Mucosa of rectum (tissue), 2 donors: ENCODE results near the gene CD248.
"Not testable (repeated sequence)": the region's sequence is repeated elsewhere in the genome, so short reads cannot be mapped to it uniquely, and the experiment has no call there.

Experiments
- H3K27ac ChIP-seq, 2 donors: one replicate each; pipeline ENCODE4 v1.7.0; 2013; ENCODE audit warnings: inconsistent platforms in 2 of 2, low read depth in 2 of 2, low read length in 2 of 2
- H3K27me3 ChIP-seq, 2 donors: one replicate each; pipeline ENCODE4 v1.7.0; 2013; ENCODE audit warnings: low read length in 2 of 2; ENCODE audit not compliant: control insufficient read depth in 2 of 2, insufficient read depth in 2 of 2
- H3K36me3 ChIP-seq, 2 donors: one replicate each; pipeline ENCODE4 v1.7.0; 2013; ENCODE audit warnings: low read length in 2 of 2; ENCODE audit not compliant: control insufficient read depth in 2 of 2, insufficient read depth in 2 of 2
- H3K4me1 ChIP-seq, 2 donors: one replicate each; pipeline ENCODE4 v1.7.0; 2013; ENCODE audit warnings: low read length in 2 of 2, mild to moderate bottlenecking in 1 of 2; ENCODE audit not compliant: control insufficient read depth in 2 of 2, insufficient read depth in 2 of 2
- H3K4me3 ChIP-seq, 2 donors: one replicate each; pipeline ENCODE4 v1.7.0; 2013; ENCODE audit warnings: low read length in 2 of 2
- H3K9ac ChIP-seq, 2 donors: one replicate each; pipeline ENCODE4 v1.7.0; 2013; ENCODE audit warnings: low read length in 2 of 2, low read depth in 1 of 2, mild to moderate bottlenecking in 1 of 2
- H3K9me3 ChIP-seq, 2 donors: one replicate each; pipeline ENCODE4 v1.7.0; 2013; ENCODE audit warnings: low read length in 2 of 2; ENCODE audit not compliant: control insufficient read depth in 2 of 2
- donor health status: healthy.
- donor health status: Normal muscosa, but diverticular disease.

Gene CD248

GRCh38 chr11:66281776-66282467, 34.9 kb downstream of the CD248 start:
- Histone ChIP-seq H3K27ac (no peak overlapping the region), H3K9ac (no peak overlapping the region), H3K4me3 (no peak overlapping the region), H3K9me3 (no peaks in the 10 kb centered on the region), H3K27me3 (no peaks in the 10 kb centered on the region), H3K36me3 (peaks cover 6 to 9% of the 10 kb centered on the region in 2 donors), H3K4me1 (peaks cover 8% of the 10 kb centered on the region in 2 donors)

DNA sequence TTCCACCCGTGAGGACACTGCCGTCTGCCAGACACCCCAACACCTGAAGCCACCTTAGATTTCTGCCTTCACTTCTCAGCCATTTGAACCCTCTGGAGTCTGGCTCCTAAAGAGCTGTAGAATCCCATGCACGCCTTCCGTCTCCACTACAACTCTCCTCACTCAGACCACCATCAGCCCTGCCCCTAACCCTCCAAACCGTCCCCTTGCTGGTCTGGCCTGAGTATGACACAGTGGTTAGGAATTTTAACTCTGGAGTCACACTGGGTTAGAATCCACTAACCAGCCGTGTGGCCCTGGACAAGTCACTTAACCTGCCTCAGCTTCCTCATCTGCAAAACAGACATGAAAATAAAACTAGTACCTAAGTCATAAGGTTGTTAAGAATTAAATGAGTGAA, 35.8 kb downstream of the CD248 start:
- no peaks in the 10 kb centered on the region for H3K9me3 ChIP-seq
- H3K9ac ChIP-seq, result no peak overlapping the region
- peaks cover 8% of the 10 kb centered on the region in 2 donors for H3K4me1 ChIP-seq
- H3K27ac ChIP-seq, result no peak overlapping the region
- H3K36me3 ChIP-seq, result peaks cover 7 to 13% of the 10 kb centered on the region in 2 donors
- no peak overlapping the region for H3K4me3 ChIP-seq
- H3K27me3 ChIP-seq, result no peaks in the 10 kb centered on the region

- H3K4me3 ChIP-seq, result no peak overlapping the region
- H3K27ac ChIP-seq, result no peak overlapping the region
- H3K4me1 ChIP-seq, result peaks cover 8% of the 10 kb centered on the region in 2 donors
Observed at GRCh38 chr11:66280428-66280827, 36.4 kb downstream of the CD248 start.

GRCh38 chr11:66279092-66279734, 37.6 kb downstream of the CD248 start:
- Histone ChIP-seq H3K4me3 (no peak overlapping the region), H3K4me1 (peaks cover 8% of the 10 kb centered on the region in 2 donors), H3K36me3 (peaks cover 13 to 22% of the 10 kb centered on the region in 2 donors)

More at GRCh38 chr11:66280428-66280827, 36.4 kb downstream of the CD248 start:
- Histone ChIP-seq H3K36me3 (peaks cover 6 to 18% of the 10 kb centered on the region in 2 donors), H3K27me3 (no peaks in the 10 kb centered on the region), H3K9ac (no peak overlapping the region), H3K9me3 (no peaks in the 10 kb centered on the region)

GRCh38 chr11:66278363-66279091, 38.3 kb downstream of the CD248 start:
- Histone ChIP-seq H3K9me3 (no peaks in the 10 kb centered on the region), H3K4me1 (peaks cover 8% of the 10 kb centered on the region in 2 donors), H3K27ac (no peak overlapping the region), H3K9ac (no peak overlapping the region), H3K36me3 (peaks cover 19 to 29% of the 10 kb centered on the region in 2 donors), H3K4me3 (no peak overlapping the region), H3K27me3 (no peaks in the 10 kb centered on the region)

More at GRCh38 chr11:66279092-66279734, 37.6 kb downstream of the CD248 start:
- H3K27me3 ChIP-seq, result no peaks in the 10 kb centered on the region
- no peaks in the 10 kb centered on the region for H3K9me3 ChIP-seq
- no peak overlapping the region for H3K27ac ChIP-seq
- H3K9ac ChIP-seq, result no peak overlapping the region

- H3K9me3 ChIP-seq, result no peaks in the 10 kb centered on the region
- peaks cover 27 to 37% of the 10 kb centered on the region in 2 donors for H3K36me3 ChIP-seq
- peak within 1 kb of the TSS in 1 of 2 donors; percentile 30 for H3K4me3 ChIP-seq
- peak within 1 kb of the TSS in 1 of 2 donors; percentile 9 for H3K27ac ChIP-seq
- peaks cover 5 to 7% of the 10 kb centered on the region in 2 donors for H3K4me1 ChIP-seq
- no peaks in the 10 kb centered on the region for H3K27me3 ChIP-seq
- peak within 1 kb of the TSS in 1 of 2 donors; percentile 12 for H3K9ac ChIP-seq
Observed at GRCh38 chr11:66277471-66278362, 39.1 kb downstream of the CD248 start, which contains the start of gene CNIH2. Gene CNIH2 (plus strand): TSS chr11:66278175. CDS start chr11:66278457, 282 bp downstream.

DNA sequence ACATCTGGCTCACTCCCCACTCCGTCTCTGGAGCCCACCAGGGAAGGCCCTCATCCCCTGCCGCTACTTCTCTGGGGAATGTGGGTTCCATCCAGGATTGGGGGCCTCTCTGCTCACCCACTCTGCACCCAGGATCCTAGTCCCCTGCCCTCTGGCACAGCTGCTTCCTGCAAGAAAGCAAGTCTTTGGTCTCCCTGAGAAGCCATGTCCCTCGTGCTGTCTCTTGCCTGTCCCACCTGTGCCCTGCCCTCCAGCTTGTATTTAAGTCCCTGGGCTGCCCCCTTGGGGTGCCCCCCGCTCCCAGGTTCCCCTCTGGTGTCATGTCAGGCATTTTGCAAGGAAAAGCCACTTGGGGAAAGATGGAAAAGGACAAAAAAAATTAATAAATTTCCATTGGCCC, 39.8 kb downstream of the CD248 start:
- H3K9ac ChIP-seq, result not testable (repeated sequence)

DNA sequence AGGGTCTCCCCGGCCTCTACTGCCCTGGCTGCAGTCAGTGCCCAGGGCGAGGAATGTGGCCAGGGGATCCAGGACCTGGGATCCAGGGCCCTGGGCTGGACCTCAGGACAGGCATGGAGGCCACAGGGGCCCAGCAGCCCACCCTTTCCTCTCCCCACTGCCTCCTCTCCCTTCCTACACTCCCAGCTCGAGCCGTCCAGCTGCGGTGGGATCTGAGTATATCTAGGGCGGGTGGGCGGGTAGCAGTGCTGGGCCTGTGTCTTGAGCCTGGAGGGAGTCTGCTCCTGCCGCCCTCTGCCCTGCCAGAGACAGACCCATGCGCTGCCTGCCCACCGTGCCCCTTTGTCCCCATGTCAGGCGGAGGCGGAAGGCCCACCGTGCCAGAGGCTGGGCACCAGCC, 40.2 kb downstream of the CD248 start:
- H3K27ac ChIP-seq, H3K4me3 ChIP-seq, H3K27me3 ChIP-seq, H3K9me3 ChIP-seq, H3K4me1 ChIP-seq, H3K9ac ChIP-seq: not testable (repeated sequence)
- H3K36me3 ChIP-seq, result peaks cover 38 to 48% of the 10 kb centered on the region in 2 donors

More for the DNA sequence above, 39.8 kb downstream of the CD248 start:
- H3K27ac ChIP-seq, H3K4me1 ChIP-seq, H3K9me3 ChIP-seq, H3K4me3 ChIP-seq, H3K27me3 ChIP-seq: not testable (repeated sequence)
- H3K36me3 ChIP-seq, result peaks cover 34 to 44% of the 10 kb centered on the region in 2 donors

DNA sequence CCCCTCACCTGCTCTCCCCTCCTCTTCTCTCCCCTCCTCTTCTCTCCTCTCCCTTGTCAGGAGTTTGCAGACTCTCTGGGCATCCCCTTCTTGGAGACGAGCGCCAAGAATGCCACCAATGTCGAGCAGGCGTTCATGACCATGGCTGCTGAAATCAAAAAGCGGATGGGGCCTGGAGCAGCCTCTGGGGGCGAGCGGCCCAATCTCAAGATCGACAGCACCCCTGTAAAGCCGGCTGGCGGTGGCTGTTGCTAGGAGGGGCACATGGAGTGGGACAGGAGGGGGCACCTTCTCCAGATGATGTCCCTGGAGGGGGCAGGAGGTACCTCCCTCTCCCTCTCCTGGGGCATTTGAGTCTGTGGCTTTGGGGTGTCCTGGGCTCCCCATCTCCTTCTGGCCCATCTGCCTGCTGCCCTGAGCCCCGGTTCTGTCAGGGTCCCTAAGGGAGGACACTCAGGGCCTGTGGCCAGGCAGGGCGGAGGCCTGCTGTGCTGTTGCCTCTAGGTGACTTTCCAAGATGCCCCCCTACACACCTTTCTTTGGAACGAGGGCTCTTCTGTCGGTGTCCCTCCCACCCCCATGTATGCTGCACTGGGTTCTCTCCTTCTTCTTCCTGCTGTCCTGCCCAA, 40.7 kb downstream of the CD248 start:
- H3K27me3 ChIP-seq, result no peaks in the 10 kb centered on the region
- H3K4me3 ChIP-seq, result no peak overlapping the region
- no peak overlapping the region for H3K27ac ChIP-seq
- H3K9me3 ChIP-seq, result no peaks in the 10 kb centered on the region
- H3K36me3 ChIP-seq, result peaks cover 41 to 48% of the 10 kb centered on the region in 2 donors
- H3K4me1 ChIP-seq, result peaks cover 0 to 4% of the 10 kb centered on the region in 2 donors
- no peak overlapping the region for H3K9ac ChIP-seq
